Ascending aorta (tissue), 2 donors: ENCODE data around the gene LRP1B. TPM values are rescaled to one million over a fixed set of nuclear protein-coding genes. Genes with fewer than 3 reads are reported as not detected.

ENCODE experiments used
- DNase-seq, 2 donors: peaks; one replicate each; pipeline ENCODE4 v3.0.0-alpha.2; 2019; ENCODE audit warnings: low spot score in 2 of 2
- H3K27ac ChIP-seq, 2 donors: fragments of 200-600 bp; sonication (generic); one replicate each; pipeline ENCODE4 v1.5.1; 2016 to 2017; ENCODE audit warnings: mild to moderate bottlenecking in 1 of 2
- H3K27me3 ChIP-seq: fragments of 200-600 bp; sonication (generic); one replicate; pipeline ENCODE4 v1.5.1; 2017
- H3K36me3 ChIP-seq, 2 donors: fragments of 200-600 bp; sonication (generic); one replicate each; pipeline ENCODE4 v1.5.1; 2016
- H3K4me1 ChIP-seq, 2 donors: fragments of 200-600 bp; sonication (generic); one replicate each; pipeline ENCODE4 v1.5.1; 2016 to 2017; ENCODE audit warnings: mild to moderate bottlenecking in 1 of 2
- H3K4me3 ChIP-seq, 2 donors: fragments of 200-600 bp; sonication (generic); one replicate each; pipeline ENCODE4 v1.5.1; 2016 to 2017; ENCODE audit warnings: mild to moderate bottlenecking in 1 of 2
- H3K9me3 ChIP-seq, 2 donors: fragments of 200-600 bp; sonication (generic); one replicate each; pipeline ENCODE4 v1.5.1; 2016
- CTCF ChIP-seq, 3 experiments: fragments of 200-600 bp in 2 of 3; fragments of 450-650 bp in 1 of 3; sonication (generic) in 2 of 3; IDR thresholded peaks; one replicate each; pipeline ENCODE4 v1.5.1; 2016 to 2019; ENCODE audit warnings: antibody characterized with exemption in 3 of 3, mild to moderate bottlenecking in 1 of 3, moderate library complexity in 1 of 3
- intact Hi-C: fragments of 100-400 bp; cut with DNase I; formaldehyde crosslinking; loops from one replicate; pipeline ENCODE4 v1.15.1; 2023
- total RNA-seq: library from RNA; depleted of rRNA; stranded (reverse); fragments of >200 nt; gene quantifications from one replicate; pipeline ENCODE4 v1.1.0, GENCODE V29; 2016

LRP1B gene
- total RNA-seq, 1 donor from 2014 or later: not detected

GRCh38 chr2:140910683-140911082, 1220.1 kb downstream of the LRP1B start:
- H3K9me3 ChIP-seq: no peaks in the 10 kb centered on the region
- intact Hi-C loops: no loop called here
- H3K4me1 ChIP-seq: no peaks in the 10 kb centered on the region
- no peak overlapping the region for H3K27ac ChIP-seq
- H3K27me3 ChIP-seq: no peaks in the 10 kb centered on the region
- H3K4me3 ChIP-seq: no peak overlapping the region
- TF ChIP-seq CTCF (IDR thresholded peaks at IDR 0.05): no peak
- no peaks in the 10 kb centered on the region for H3K36me3 ChIP-seq
- no peak for DNase-seq

GRCh38 chr2:140905083-140905781, 1225.6 kb downstream of the LRP1B start:
- no peak overlapping the region for H3K4me3 ChIP-seq
- H3K36me3 ChIP-seq: no peaks in the 10 kb centered on the region
- DNase-seq: no peak
- H3K27me3 ChIP-seq: no peaks in the 10 kb centered on the region
- intact Hi-C loops: no loop called here
- TF ChIP-seq CTCF (IDR thresholded peaks at IDR 0.05): no peak
- H3K9me3 ChIP-seq: no peaks in the 10 kb centered on the region
- H3K4me1 ChIP-seq: no peaks in the 10 kb centered on the region
- no peak overlapping the region for H3K27ac ChIP-seq

- Histone ChIP-seq H3K9me3 (no peaks in the 10 kb centered on the region), H3K27me3 (no peaks in the 10 kb centered on the region), H3K4me1 (no peaks in the 10 kb centered on the region), H3K27ac (no peak overlapping the region), H3K36me3 (no peaks in the 10 kb centered on the region), H3K4me3 (no peak overlapping the region)
- DNase-seq: no peak
- no peak for TF ChIP-seq CTCF (IDR thresholded peaks at IDR 0.05)
- intact Hi-C loops: no loop called here
Observed at GRCh38 chr2:140895378-140895777, 1235.4 kb downstream of the LRP1B start.

GRCh38 chr2:140893685-140894084, 1237.1 kb downstream of the LRP1B start:
- no peak for TF ChIP-seq CTCF (IDR thresholded peaks at IDR 0.05)
- no peaks in the 10 kb centered on the region for H3K4me1 ChIP-seq
- H3K9me3 ChIP-seq: no peaks in the 10 kb centered on the region
- intact Hi-C loops: no loop called here
- H3K4me3 ChIP-seq: no peak overlapping the region
- DNase-seq: no peak
- H3K27me3 ChIP-seq: no peaks in the 10 kb centered on the region
- H3K27ac ChIP-seq: no peak overlapping the region
- H3K36me3 ChIP-seq: no peaks in the 10 kb centered on the region

- Histone ChIP-seq H3K27me3 (no peaks in the 10 kb centered on the region), H3K36me3 (no peaks in the 10 kb centered on the region), H3K9me3 (no peaks in the 10 kb centered on the region), H3K27ac (no peak overlapping the region), H3K4me3 (no peak overlapping the region), H3K4me1 (no peaks in the 10 kb centered on the region)
- no peak for DNase-seq
- no peak for TF ChIP-seq CTCF (IDR thresholded peaks at IDR 0.05)
- intact Hi-C loops: no loop called here
Observed at GRCh38 chr2:140892911-140893637, 1237.7 kb downstream of the LRP1B start.
